Loucy (cell line): ENCODE data around the gene IRAK1.

Source experiments
- EZH2phosphoT487 ChIP-seq: fragments of 200-600 bp; IDR thresholded peaks from 2 replicates; pipeline ENCODE4 v1.6.1; 2018; ENCODE audit warnings: antibody characterized with exemption, mild to moderate bottlenecking, moderate library complexity, borderline replicate concordance
- TF ChIP-seq, protein P1 (sequence below): fragments of 200-600 bp; sonication (generic); conservative IDR thresholded peaks from 2 replicates; pipeline ENCODE4 v1.5.1; 2014; ENCODE audit warnings: mild to moderate bottlenecking, antibody characterized with exemption, low read length

DNA sequence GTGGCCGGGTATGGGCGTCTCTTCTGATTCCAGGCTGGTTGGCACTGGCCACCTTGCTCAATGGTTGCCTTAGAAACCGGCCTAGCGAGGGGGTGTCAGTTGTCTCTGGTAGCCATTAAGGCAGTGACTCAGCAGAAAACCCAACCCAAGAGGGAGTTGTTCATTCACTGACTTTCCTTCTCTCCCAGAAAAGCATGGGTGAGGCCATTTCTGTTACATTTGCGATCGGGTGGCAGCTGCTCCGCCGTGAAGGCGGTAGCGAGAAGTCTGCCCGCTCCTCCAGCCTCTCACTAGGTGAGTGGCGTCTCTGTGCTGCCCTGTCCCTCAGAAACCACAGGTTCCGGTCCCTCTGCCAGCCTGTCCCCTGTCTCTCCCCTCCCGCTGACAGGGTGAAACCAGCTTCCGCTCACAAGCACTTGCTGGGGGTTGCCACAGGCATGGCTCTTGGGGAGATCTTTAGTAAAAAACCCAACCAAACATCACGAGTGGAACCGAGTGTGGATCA is 17.4 kb downstream of the IRAK1 start:
- TF ChIP-seq, protein P1, sequence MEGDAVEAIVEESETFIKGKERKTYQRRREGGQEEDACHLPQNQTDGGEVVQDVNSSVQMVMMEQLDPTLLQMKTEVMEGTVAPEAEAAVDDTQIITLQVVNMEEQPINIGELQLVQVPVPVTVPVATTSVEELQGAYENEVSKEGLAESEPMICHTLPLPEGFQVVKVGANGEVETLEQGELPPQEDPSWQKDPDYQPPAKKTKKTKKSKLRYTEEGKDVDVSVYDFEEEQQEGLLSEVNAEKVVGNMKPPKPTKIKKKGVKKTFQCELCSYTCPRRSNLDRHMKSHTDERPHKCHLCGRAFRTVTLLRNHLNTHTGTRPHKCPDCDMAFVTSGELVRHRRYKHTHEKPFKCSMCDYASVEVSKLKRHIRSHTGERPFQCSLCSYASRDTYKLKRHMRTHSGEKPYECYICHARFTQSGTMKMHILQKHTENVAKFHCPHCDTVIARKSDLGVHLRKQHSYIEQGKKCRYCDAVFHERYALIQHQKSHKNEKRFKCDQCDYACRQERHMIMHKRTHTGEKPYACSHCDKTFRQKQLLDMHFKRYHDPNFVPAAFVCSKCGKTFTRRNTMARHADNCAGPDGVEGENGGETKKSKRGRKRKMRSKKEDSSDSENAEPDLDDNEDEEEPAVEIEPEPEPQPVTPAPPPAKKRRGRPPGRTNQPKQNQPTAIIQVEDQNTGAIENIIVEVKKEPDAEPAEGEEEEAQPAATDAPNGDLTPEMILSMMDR = no peak
- TF ChIP-seq EZH2phosphoT487 = no peak
